RWPE1 (cell line): Measurements from ENCODE around the gene SSH3.

Source experiments
- CTCF ChIA-PET: fragments of 350-600 bp; sonication (Branson Sonifier 250); formaldehyde crosslinking; extraction: SDS; loops from one replicate; lab custom pipeline; 2021; lab: Yijun Ruan, JAX
- POLR2A ChIA-PET: fragments of 400-600 bp; formaldehyde crosslinking; extraction: SDS; loops from one replicate; lab custom pipeline; 2020; ENCODE audit warnings: antibody characterized with exemption; ENCODE audit not compliant: low non-redundant PET; lab: Yijun Ruan, JAX
- DNase-seq: peaks from one replicate; pipeline ENCODE4 v3.0.0; 2012; ENCODE audit warnings: low spot score
- H3K27ac ChIP-seq: fragments of 450-650 bp; 2 replicates; pipeline ENCODE4 v1.5.1; 2017
- CTCF ChIP-seq: fragments of 450-650 bp; conservative IDR thresholded peaks from 2 replicates; pipeline ENCODE4 v1.5.1; 2017; ENCODE audit warnings: low read depth, mild to moderate bottlenecking

The SSH3 gene

GRCh38 chr11:67349928-67350465 lies 46.7 kb downstream of the SSH3 start:
- peak overlapping the region; percentile 55 for H3K27ac ChIP-seq

GRCh38 chr11:67351275-67352005 lies 48.1 kb downstream of the SSH3 start:
- POLR2A ChIA-PET = interaction anchor here (0.8 to 2.2 kb wide), 2 partner anchors 28 to 30 kb away, joined by 3 to 7 read pairs; no protein-coding TSS in a partner anchor
- CTCF ChIA-PET = interaction anchor here (0.6 to 5.9 kb wide), 22 partner anchors 9 to 470 kb away, joined by 3 to 113 read pairs (median 4); partner anchors contain the start of genes CLCF1 and PPP1CA
- H3K27ac ChIP-seq = peak overlapping the region; percentile 97
- peak; percentile 92 for TF ChIP-seq CTCF
- peak; percentile 84 for DNase-seq

More at GRCh38 chr11:67349928-67350465, 46.7 kb downstream of the SSH3 start:
- ChIA-PET CTCF (interaction anchor here (0.7 to 5.9 kb wide), 2 partner anchors 30 to 292 kb away, joined by 3 to 113 read pairs; no protein-coding TSS in a partner anchor), POLR2A (no interaction called here)
- DNase-seq = no peak
- no peak for TF ChIP-seq CTCF

- CTCF ChIA-PET = interaction anchor here (1.7 to 5.9 kb wide), 2 partner anchors 18 to 28 kb away, joined by 9 to 113 read pairs; no protein-coding TSS in a partner anchor
- no peak for TF ChIP-seq CTCF
- H3K27ac ChIP-seq = peak overlapping the region; percentile 97
- no peak for DNase-seq
- POLR2A ChIA-PET = interaction anchor here (0.6 to 2.7 kb wide), 4 partner anchors 21 to 116 kb away, joined by 3 to 11 read pairs (median 6); partner anchors contain the start of gene CLCF1
Observed at GRCh38 chr11:67352546-67353316, 49.4 kb downstream of the SSH3 start.

- peak; percentile 95 for DNase-seq
- no peak for TF ChIP-seq CTCF
- H3K27ac ChIP-seq = peak within 1 kb of the TSS; percentile 97
- ChIA-PET CTCF (interaction anchor here (0.5 to 5.9 kb wide), 5 partner anchors 16 to 164 kb away, joined by 3 to 113 read pairs (median 4); partner anchors contain the start of gene CLCF1), POLR2A (interaction anchor here (0.6 to 2.7 kb wide), 5 partner anchors 20 to 287 kb away, joined by 3 to 11 read pairs (median 4); partner anchors contain the start of gene CLCF1)
Observed at GRCh38 chr11:67353317-67354074, 50.2 kb downstream of the SSH3 start, which contains the start of gene POLD4. Gene POLD4 (minus strand): TSS chr11:67353546. CDS start chr11:67353399, 147 bp downstream.

GRCh38 chr11:67354075-67355022 lies 51.0 kb downstream of the SSH3 start:
- TF ChIP-seq CTCF = no peak
- CTCF ChIA-PET = interaction anchor here (0.5 to 5.9 kb wide), 8 partner anchors 17 to 165 kb away, joined by 3 to 113 read pairs (median 4); partner anchors contain the start of gene CLCF1
- POLR2A ChIA-PET = interaction anchor here (0.6 to 2.7 kb wide), 7 partner anchors 19 to 508 kb away, joined by 3 to 11 read pairs (median 3); partner anchors contain the start of genes CLCF1 and RAD9A
- peak overlapping the region; percentile 97 for H3K27ac ChIP-seq
- DNase-seq = peak; percentile 95
